H1 (cell line): ENCODE measurements around the gene NR1H2. TPM values are rescaled to one million over a fixed set of nuclear protein-coding genes. Genes with fewer than 3 reads are reported as not detected.

Source experiments
- ASH2L ChIP-seq: fragments of 200-600, 300-600 bp; sonication (generic); IDR thresholded peaks from one replicate; pipeline ENCODE4 v1.7.1; 2017; ENCODE audit warnings: low read length
- BACH1 ChIP-seq: IDR thresholded peaks from 2 replicates; pipeline ENCODE4 v1.6.1; 2012; ENCODE audit warnings: low read length, improper control_type of control experiment
- CEBPB ChIP-seq: IDR thresholded peaks from 2 replicates; pipeline ENCODE4 v1.6.1; 2012; ENCODE audit warnings: low read depth, low read length
- CTBP2 ChIP-seq: IDR thresholded peaks from 2 replicates; pipeline ENCODE4 v1.7.0; 2011; ENCODE audit warnings: borderline replicate concordance, mild to moderate bottlenecking, moderate library complexity, mixed read lengths, low read length; ENCODE audit not compliant: insufficient read depth, insufficient read length
- E2F6 ChIP-seq: IDR thresholded peaks from 2 replicates; pipeline ENCODE4 v1.6.1; 2012; ENCODE audit warnings: inconsistent platforms
- EGR1 ChIP-seq: IDR thresholded peaks from 2 replicates; pipeline ENCODE4 v1.6.1; 2011; ENCODE audit warnings: low read depth, low read length, borderline replicate concordance
- FOSL1 ChIP-seq: IDR thresholded peaks from 2 replicates; pipeline ENCODE4 v1.6.1; 2011; ENCODE audit warnings: mild to moderate bottlenecking, low read depth, low read length, moderate library complexity; ENCODE audit not compliant: insufficient read depth
- HDAC2 ChIP-seq, 2 experiments: fragments of 300-600 bp in 1 of 2; sonication (generic) in 1 of 2; IDR thresholded peaks; 2 replicates each; pipeline ENCODE4 v1.6.1; 2011 to 2012; ENCODE audit warnings: low read depth in 2 of 2, low read length in 2 of 2, mild to moderate bottlenecking in 2 of 2, moderate library complexity in 2 of 2, borderline replicate concordance in 1 of 2, inconsistent platforms in 1 of 2
- JUN ChIP-seq: IDR thresholded peaks from 2 replicates; pipeline ENCODE4 v1.6.1; 2011; ENCODE audit warnings: low read depth, mild to moderate bottlenecking, improper control_type of control experiment, low read length
- JUND ChIP-seq: IDR thresholded peaks from 2 replicates; pipeline ENCODE4 v1.6.1; 2011; ENCODE audit warnings: mild to moderate bottlenecking, improper control_type of control experiment, low read length
- MAX ChIP-seq: IDR thresholded peaks from 2 replicates; pipeline ENCODE4 v1.6.1; 2012; ENCODE audit warnings: inconsistent platforms
- POLR2AphosphoS5 ChIP-seq: IDR thresholded peaks from 2 replicates; pipeline ENCODE4 v1.6.1; 2011; ENCODE audit warnings: low read depth, low read length
- RBBP5 ChIP-seq: IDR thresholded peaks from 2 replicates; pipeline ENCODE4 v1.7.1; 2012; ENCODE audit warnings: low read depth, mild to moderate bottlenecking, inconsistent platforms, low read length, moderate library complexity, borderline replicate concordance
- RFX5 ChIP-seq: IDR thresholded peaks from 2 replicates; pipeline ENCODE4 v1.6.1; 2011; ENCODE audit warnings: low read depth, low read length, improper control_type of control experiment, borderline replicate concordance
- RXRA ChIP-seq: IDR thresholded peaks from 2 replicates; pipeline ENCODE4 v1.6.1; 2011; ENCODE audit warnings: low read depth, mild to moderate bottlenecking, low read length, moderate library complexity; ENCODE audit not compliant: insufficient read depth
- SIN3A ChIP-seq, 2 experiments: IDR thresholded peaks in 1 of 2; conservative IDR thresholded peaks in 1 of 2; 2 replicates each; pipeline ENCODE4 v1.6.1; 2011 to 2012; ENCODE audit warnings: low read length in 2 of 2, improper control_type of control experiment in 1 of 2, low read depth in 1 of 2, mild to moderate bottlenecking in 1 of 2
- SP1 ChIP-seq: IDR thresholded peaks from 2 replicates; pipeline ENCODE4 v1.6.1; 2011; ENCODE audit warnings: low read depth, low read length
- SP4 ChIP-seq: IDR thresholded peaks from 2 replicates; pipeline ENCODE4 v1.6.1; 2012; ENCODE audit warnings: low read length, inconsistent platforms
- SUZ12 ChIP-seq: fragments of 200-600 bp; sonication (generic); IDR thresholded peaks from 2 replicates; pipeline ENCODE4 v1.6.1; 2012; ENCODE audit warnings: mild to moderate bottlenecking, inconsistent platforms, low read length, moderate library complexity, mixed read lengths
- TBP ChIP-seq: IDR thresholded peaks from 2 replicates; pipeline ENCODE4 v1.6.1; 2011; ENCODE audit warnings: low read depth, low read length, improper control_type of control experiment
- ZNF274 ChIP-seq: IDR thresholded peaks from 2 replicates; pipeline ENCODE4 v1.7.0; 2012; ENCODE audit warnings: low read length, borderline replicate concordance; ENCODE audit errors: extremely low read depth
- polyA plus RNA-seq, 7 experiments: library from polyadenylated mRNA; depleted of rRNA in 3 of 7; stranded (reverse) in 5 of 7; unstranded in 2 of 7; fragments of >200 nt in 5 of 7; fragments of 200-250 nt in 2 of 7; gene quantifications; 1 replicate in 5 of 7; 2 replicates in 1 of 7; 4 replicates in 1 of 7; pipeline versions ENCODE4 v1.2.1 to v1.2.3, GENCODE V29; 2011 to 2013; ENCODE audit warnings: missing spikeins in 2 of 7, mixed read lengths in 2 of 7
- total RNA-seq: library from RNA; stranded (reverse); fragmentation: NEBNext Ultra II Directional; extraction: Animal tissue kit (Norgen Biotek cat#: 25700); gene quantifications from 2 replicates; pipeline ENCODE4 v1.2.1, GENCODE V29; 2021

Gene NR1H2
- total and polyA plus RNA-seq, 2 of the 8 experiments (the other 6 are each of a cell fraction or from before 2014, with no cell fraction given), result 40.3 to 47.5 TPM

- TF ChIP-seq CTBP2, result no peak
- peak; percentile 21 for TF ChIP-seq ASH2L
- no peak for TF ChIP-seq HDAC2 (IDR thresholded peaks at IDR 0.05; ENCODE audit: borderline replicate concordance in 1 of 2, low read depth in 2 of 2, low read length in 2 of 2)
- no peak for TF ChIP-seq RXRA
- TF ChIP-seq POLR2AphosphoS5, result peak; percentile 85
- peak; percentile 69; the same call in 1 of the 2 replicates for TF ChIP-seq SP1
- TF ChIP-seq TBP, result peak; percentile 90
- TF ChIP-seq RFX5, result no peak
- TF ChIP-seq SIN3A (conservative IDR thresholded peaks at IDR 0.05 in 1 of 2, IDR thresholded peaks at IDR 0.05 in 1 of 2; ENCODE audit: low read depth in 1 of 2, low read length in 2 of 2), result 0 out of 4 replicates have a peak, but pooled peaks of 1 of the 2 experiments have one; percentile 56
- no peak for TF ChIP-seq ZNF274
- TF ChIP-seq SUZ12, result no peak
- TF ChIP-seq MAX, result no peak
- TF ChIP-seq EGR1, result no peak
- no peak for TF ChIP-seq JUN
- no peak for TF ChIP-seq JUND
- TF ChIP-seq CEBPB, result no peak
- TF ChIP-seq E2F6, result peak; percentile 68
- TF ChIP-seq FOSL1, result no peak
- 0 out of 2 replicates have a peak, but pooled peaks have one; percentile 34 for TF ChIP-seq SP4
- TF ChIP-seq BACH1, result no peak
- TF ChIP-seq RBBP5, result no peak
These were observed 46.9 kb upstream of the NR1H2 start, which contains the start of gene KCNC3 (continued) for GRCh38 chr19:50329146-50329925.
